ENCODE results near the gene ZIM2. TPM values are rescaled to one million over a fixed set of nuclear protein-coding genes. Genes with fewer than 3 reads are reported as not detected.

ZIM2 gene
- polyA plus RNA-seq, 2 donors = 0.01 TPM; not detected in 1

- no peaks in the 10 kb centered on the region for H3K27me3 ChIP-seq (ENCODE audit: control insufficient read depth in 1 of 2, insufficient read depth in 2 of 2, low read length in 2 of 2)
- no peak overlapping the region for H3K27ac ChIP-seq (ENCODE audit: low read depth in 2 of 2, low read length in 1 of 2)
- no peak overlapping the region for H3K4me3 ChIP-seq (ENCODE audit: low read depth in 1 of 2, low read length in 2 of 2)
- H3K9me3 ChIP-seq (ENCODE audit: control insufficient read depth in 2 of 2, insufficient read depth in 1 of 2, low read depth in 1 of 2, low read length in 1 of 2) = peaks cover 8 to 23% of the 10 kb centered on the region in 2 donors
- whole genome bisulfite sequencing, 2 donors = 52 to 58% methylated on average over 1 of the region's 1 CpG
- H3K4me1 ChIP-seq (ENCODE audit: control insufficient read depth in 2 of 2, insufficient read depth in 2 of 2, low read length in 1 of 2) = peaks cover 0 to 4% of the 10 kb centered on the region in 2 donors
- H3K36me3 ChIP-seq (ENCODE audit: control insufficient read depth in 2 of 2, insufficient read depth in 2 of 2, low read length in 1 of 2) = no peaks in the 10 kb centered on the region
These were observed 76.3 kb downstream of the ZIM2 start for GRCh38 chr19:56764196-56764695.

- WGBS, 2 donors = 91 to 97% methylated on average over 10 of the region's 10 CpGs
- Histone ChIP-seq H3K27me3 (ENCODE audit: control insufficient read depth in 1 of 2, insufficient read depth in 2 of 2, low read length in 2 of 2) (no peaks in the 10 kb centered on the region), H3K4me1 (ENCODE audit: control insufficient read depth in 2 of 2, insufficient read depth in 2 of 2, low read length in 1 of 2) (peaks cover 0 to 4% of the 10 kb centered on the region in 2 donors), H3K27ac (ENCODE audit: low read depth in 2 of 2, low read length in 1 of 2) (no peak overlapping the region), H3K36me3 (ENCODE audit: control insufficient read depth in 2 of 2, insufficient read depth in 2 of 2, low read length in 1 of 2) (no peaks in the 10 kb centered on the region), H3K9me3 (ENCODE audit: control insufficient read depth in 2 of 2, insufficient read depth in 1 of 2, low read depth in 1 of 2, low read length in 1 of 2) (peaks cover 10 to 15% of the 10 kb centered on the region in 2 donors), H3K4me3 (ENCODE audit: low read depth in 1 of 2, low read length in 2 of 2) (no peak overlapping the region)
These were observed 79.7 kb downstream of the ZIM2 start for GRCh38 chr19:56760842-56761241.

GRCh38 chr19:56759531-56759930, 81.0 kb downstream of the ZIM2 start:
- Histone ChIP-seq H3K27me3 (ENCODE audit: control insufficient read depth in 1 of 2, insufficient read depth in 2 of 2, low read length in 2 of 2) (no peaks in the 10 kb centered on the region), H3K27ac (ENCODE audit: low read depth in 2 of 2, low read length in 1 of 2) (no peak overlapping the region), H3K9me3 (ENCODE audit: control insufficient read depth in 2 of 2, insufficient read depth in 1 of 2, low read depth in 1 of 2, low read length in 1 of 2) (peaks cover 3 to 13% of the 10 kb centered on the region in 2 donors), H3K4me1 (ENCODE audit: control insufficient read depth in 2 of 2, insufficient read depth in 2 of 2, low read length in 1 of 2) (no peaks in the 10 kb centered on the region), H3K36me3 (ENCODE audit: control insufficient read depth in 2 of 2, insufficient read depth in 2 of 2, low read length in 1 of 2) (no peaks in the 10 kb centered on the region), H3K4me3 (ENCODE audit: low read depth in 1 of 2, low read length in 2 of 2) (no peak overlapping the region)
- WGBS, 2 donors = 56 to 60% methylated on average over 8 of the region's 8 CpGs

- 9 to 15% methylated on average over 6 of the region's 6 CpGs for WGBS, 2 donors
- Histone ChIP-seq H3K27me3 (ENCODE audit: control insufficient read depth in 1 of 2, insufficient read depth in 2 of 2, low read length in 2 of 2) (no peaks in the 10 kb centered on the region), H3K36me3 (ENCODE audit: control insufficient read depth in 2 of 2, insufficient read depth in 2 of 2, low read length in 1 of 2) (no peaks in the 10 kb centered on the region), H3K4me3 (ENCODE audit: low read depth in 1 of 2, low read length in 2 of 2) (no peak overlapping the region), H3K27ac (ENCODE audit: low read depth in 2 of 2, low read length in 1 of 2) (no peak overlapping the region), H3K4me1 (ENCODE audit: control insufficient read depth in 2 of 2, insufficient read depth in 2 of 2, low read length in 1 of 2) (no peaks in the 10 kb centered on the region), H3K9me3 (ENCODE audit: control insufficient read depth in 2 of 2, insufficient read depth in 1 of 2, low read depth in 1 of 2, low read length in 1 of 2) (peaks cover 0 to 10% of the 10 kb centered on the region in 2 donors)
These were observed 89.4 kb downstream of the ZIM2 start for GRCh38 chr19:56751078-56751489.

- H3K36me3 ChIP-seq (ENCODE audit: control insufficient read depth in 2 of 2, insufficient read depth in 2 of 2, low read length in 1 of 2) = no peaks in the 10 kb centered on the region
- H3K4me3 ChIP-seq (ENCODE audit: low read depth in 1 of 2, low read length in 2 of 2) = no peak overlapping the region
- H3K4me1 ChIP-seq (ENCODE audit: control insufficient read depth in 2 of 2, insufficient read depth in 2 of 2, low read length in 1 of 2) = no peaks in the 10 kb centered on the region
- no peak overlapping the region for H3K27ac ChIP-seq (ENCODE audit: low read depth in 2 of 2, low read length in 1 of 2)
- peaks cover 0 to 10% of the 10 kb centered on the region in 2 donors for H3K9me3 ChIP-seq (ENCODE audit: control insufficient read depth in 2 of 2, insufficient read depth in 1 of 2, low read depth in 1 of 2, low read length in 1 of 2)
- WGBS, 2 donors = 62 to 74% methylated on average over 11 of the region's 11 CpGs
- H3K27me3 ChIP-seq (ENCODE audit: control insufficient read depth in 1 of 2, insufficient read depth in 2 of 2, low read length in 2 of 2) = no peaks in the 10 kb centered on the region
These were observed 89.9 kb downstream of the ZIM2 start for GRCh38 chr19:56750658-56751057.

- no peak overlapping the region for H3K4me3 ChIP-seq (ENCODE audit: low read depth in 1 of 2, low read length in 2 of 2)
- 16 to 18% methylated on average over 5 of the region's 5 CpGs for WGBS, 2 donors
- no peak overlapping the region for H3K27ac ChIP-seq (ENCODE audit: low read depth in 2 of 2, low read length in 1 of 2)
- H3K27me3 ChIP-seq (ENCODE audit: control insufficient read depth in 1 of 2, insufficient read depth in 2 of 2, low read length in 2 of 2) = no peaks in the 10 kb centered on the region
- no peaks in the 10 kb centered on the region for H3K36me3 ChIP-seq (ENCODE audit: control insufficient read depth in 2 of 2, insufficient read depth in 2 of 2, low read length in 1 of 2)
- no peaks in the 10 kb centered on the region for H3K4me1 ChIP-seq (ENCODE audit: control insufficient read depth in 2 of 2, insufficient read depth in 2 of 2, low read length in 1 of 2)
- peaks cover 0 to 10% of the 10 kb centered on the region in 2 donors for H3K9me3 ChIP-seq (ENCODE audit: control insufficient read depth in 2 of 2, insufficient read depth in 1 of 2, low read depth in 1 of 2, low read length in 1 of 2)
These were observed 92.1 kb downstream of the ZIM2 start for GRCh38 chr19:56748378-56748777.

- H3K36me3 ChIP-seq (ENCODE audit: control insufficient read depth in 2 of 2, insufficient read depth in 2 of 2, low read length in 1 of 2) = no peaks in the 10 kb centered on the region
- H3K27me3 ChIP-seq (ENCODE audit: control insufficient read depth in 1 of 2, insufficient read depth in 2 of 2, low read length in 2 of 2) = no peaks in the 10 kb centered on the region
- peaks cover 0 to 13% of the 10 kb centered on the region in 2 donors for H3K9me3 ChIP-seq (ENCODE audit: control insufficient read depth in 2 of 2, insufficient read depth in 1 of 2, low read depth in 1 of 2, low read length in 1 of 2)
- H3K4me3 ChIP-seq (ENCODE audit: low read depth in 1 of 2, low read length in 2 of 2) = no peak overlapping the region
- 40 to 45% methylated on average over 3 of the region's 3 CpGs for WGBS, 2 donors
- no peaks in the 10 kb centered on the region for H3K4me1 ChIP-seq (ENCODE audit: control insufficient read depth in 2 of 2, insufficient read depth in 2 of 2, low read length in 1 of 2)
- no peak overlapping the region for H3K27ac ChIP-seq (ENCODE audit: low read depth in 2 of 2, low read length in 1 of 2)
These were observed 94.2 kb downstream of the ZIM2 start for GRCh38 chr19:56746367-56746766.

- Histone ChIP-seq H3K4me1 (ENCODE audit: control insufficient read depth in 2 of 2, insufficient read depth in 2 of 2, low read length in 1 of 2) (no peaks in the 10 kb centered on the region), H3K9me3 (ENCODE audit: control insufficient read depth in 2 of 2, insufficient read depth in 1 of 2, low read depth in 1 of 2, low read length in 1 of 2) (peaks cover 0 to 10% of the 10 kb centered on the region in 2 donors), H3K4me3 (ENCODE audit: low read depth in 1 of 2, low read length in 2 of 2) (no peak overlapping the region), H3K27ac (ENCODE audit: low read depth in 2 of 2, low read length in 1 of 2) (no peak overlapping the region), H3K36me3 (ENCODE audit: control insufficient read depth in 2 of 2, insufficient read depth in 2 of 2, low read length in 1 of 2) (no peaks in the 10 kb centered on the region), H3K27me3 (ENCODE audit: control insufficient read depth in 1 of 2, insufficient read depth in 2 of 2, low read length in 2 of 2) (no peaks in the 10 kb centered on the region)
- 30 to 33% methylated on average over 3 of the region's 3 CpGs for WGBS, 2 donors
These were observed 100.0 kb downstream of the ZIM2 start for GRCh38 chr19:56740501-56740900.

- 83 to 86% methylated on average over 6 of the region's 6 CpGs for WGBS, 2 donors
- Histone ChIP-seq H3K36me3 (ENCODE audit: control insufficient read depth in 2 of 2, insufficient read depth in 2 of 2, low read length in 1 of 2) (no peaks in the 10 kb centered on the region), H3K4me3 (ENCODE audit: low read depth in 1 of 2, low read length in 2 of 2) (no peak overlapping the region), H3K27me3 (ENCODE audit: control insufficient read depth in 1 of 2, insufficient read depth in 2 of 2, low read length in 2 of 2) (no peaks in the 10 kb centered on the region), H3K9me3 (ENCODE audit: control insufficient read depth in 2 of 2, insufficient read depth in 1 of 2, low read depth in 1 of 2, low read length in 1 of 2) (peaks cover 0 to 6% of the 10 kb centered on the region in 2 donors), H3K27ac (ENCODE audit: low read depth in 2 of 2, low read length in 1 of 2) (no peak overlapping the region), H3K4me1 (ENCODE audit: control insufficient read depth in 2 of 2, insufficient read depth in 2 of 2, low read length in 1 of 2) (no peaks in the 10 kb centered on the region)
These were observed 104.0 kb downstream of the ZIM2 start for GRCh38 chr19:56736571-56736970.

GRCh38 chr19:56732976-56733375, 107.5 kb downstream of the ZIM2 start:
- H3K27me3 ChIP-seq (ENCODE audit: control insufficient read depth in 1 of 2, insufficient read depth in 2 of 2, low read length in 2 of 2) = no peaks in the 10 kb centered on the region
- WGBS, 2 donors = 12% methylated on average over 2 of the region's 2 CpGs

More at GRCh38 chr19:56732976-56733375, 107.5 kb downstream of the ZIM2 start:
- H3K36me3 ChIP-seq (ENCODE audit: control insufficient read depth in 2 of 2, insufficient read depth in 2 of 2, low read length in 1 of 2) = no peaks in the 10 kb centered on the region
- no peak overlapping the region for H3K27ac ChIP-seq (ENCODE audit: low read depth in 2 of 2, low read length in 1 of 2)
- peaks cover 0 to 6% of the 10 kb centered on the region in 2 donors for H3K9me3 ChIP-seq (ENCODE audit: control insufficient read depth in 2 of 2, insufficient read depth in 1 of 2, low read depth in 1 of 2, low read length in 1 of 2)
- no peaks in the 10 kb centered on the region for H3K4me1 ChIP-seq (ENCODE audit: control insufficient read depth in 2 of 2, insufficient read depth in 2 of 2, low read length in 1 of 2)
- H3K4me3 ChIP-seq (ENCODE audit: low read depth in 1 of 2, low read length in 2 of 2) = no peak overlapping the region

Data from esophagus (tissue), 2 donors.